ENCODE measurements around the gene HELZ2. TPM values are rescaled to one million over a fixed set of nuclear protein-coding genes. Genes with fewer than 3 reads are reported as not detected.

Gene HELZ2
- total RNA-seq, 1 experiment from 2014 or later, result 27.9 TPM

DNA sequence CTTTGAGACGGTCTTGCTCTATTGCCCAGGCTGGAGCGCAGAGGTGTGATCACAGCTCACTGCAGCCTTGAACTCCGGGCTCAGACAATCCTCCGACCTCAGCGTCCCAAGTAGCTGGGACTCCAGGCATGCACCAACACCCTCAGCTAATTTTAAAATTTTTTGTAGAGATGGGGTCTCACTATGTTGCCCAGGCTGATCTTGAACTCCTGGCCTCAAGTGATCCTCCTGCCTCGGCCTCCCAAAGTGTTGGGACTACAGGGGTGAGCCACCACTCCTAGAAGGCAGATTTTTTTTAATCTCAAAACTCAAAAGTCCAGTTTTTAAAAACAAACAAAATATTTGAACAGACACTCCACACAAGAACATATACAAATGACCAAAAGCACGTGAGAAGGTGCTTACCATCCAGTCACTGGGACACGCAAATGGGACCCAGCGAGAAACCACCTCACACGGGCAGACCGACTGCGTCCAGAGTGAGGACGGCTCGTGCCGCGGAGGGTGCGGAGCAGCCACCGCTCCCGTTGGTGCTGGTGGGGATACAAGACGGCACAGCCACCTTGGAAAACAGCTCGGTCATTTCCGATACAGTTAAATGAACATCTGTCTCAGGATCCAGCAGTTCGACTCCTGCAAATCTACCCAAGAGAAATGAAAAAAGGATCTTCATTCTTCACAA, 8.5 kb upstream of the HELZ2 start:
- peak overlapping the region in 1 of 3 experiments; percentile 58; a peak in 3 of 7 replicates for H3K27ac Mint-ChIP-seq
- Histone ChIP-seq H2BK20ac (ENCODE audit: low read depth, low read length, poor library complexity, severe bottlenecking) (no peak overlapping the region), H2BK120ac (ENCODE audit: low read depth, low read length, poor library complexity, severe bottlenecking) (no peak overlapping the region), H2BK5ac (ENCODE audit: insufficient read length, low read length) (no peak overlapping the region), H3K79me1 (ENCODE audit: insufficient read depth, low read depth, low read length, poor library complexity, severe bottlenecking) (no peaks in the 10 kb centered on the region), H3K23me2 (ENCODE audit: insufficient read length, low read depth, low read length, poor library complexity, severe bottlenecking) (no peaks in the 10 kb centered on the region), H4K91ac (ENCODE audit: insufficient read length, low read depth, low read length) (no peak overlapping the region), H3K14ac (ENCODE audit: insufficient read depth, low read length) (no peak overlapping the region), H4K20me1 (ENCODE audit: control insufficient read depth, insufficient read depth, insufficient read length) (no peaks in the 10 kb centered on the region), H3K56ac (ENCODE audit: insufficient read length, low read depth, low read length) (no peak overlapping the region), H2AFZ (ENCODE audit: low read length) (no peak overlapping the region), H3K23ac (ENCODE audit: insufficient read length, low read depth, low read length) (no peak overlapping the region), H3K27me3 (ENCODE audit: insufficient read depth, low read length) (no peaks in the 10 kb centered on the region), H4K5ac (ENCODE audit: insufficient read length, low read depth, low read length) (no peak overlapping the region), H3K27ac (ENCODE audit: insufficient read length, low read depth, low read length) (no peak overlapping the region), H2BK12ac (ENCODE audit: insufficient read length, low read depth, low read length) (no peak overlapping the region), H3T11ph (ENCODE audit: low read length) (no peak overlapping the region), H3K4me2 (ENCODE audit: insufficient read depth, insufficient read length, low read length) (no peak overlapping the region), H3K9me3 (ENCODE audit: control insufficient read depth, low read depth, low read length) (no peaks in the 10 kb centered on the region), H4K8ac (replicated peaks; ENCODE audit: insufficient read length, low read depth, low read length) (no peak overlapping the region), H3K4ac (ENCODE audit: low read depth, low read length) (no peak overlapping the region), H3K4me1 (ENCODE audit: insufficient read depth, low read length) (no peaks in the 10 kb centered on the region), H3K18ac (ENCODE audit: insufficient read length, low read depth, low read length) (no peak overlapping the region), H3K9ac (ENCODE audit: extremely low read depth, insufficient read length, low read length) (no peak overlapping the region), H3K79me2 (ENCODE audit: insufficient read depth, low read length) (no peaks in the 10 kb centered on the region), H2AK5ac (ENCODE audit: insufficient read length, low read length) (no peak overlapping the region), H2BK15ac (ENCODE audit: low read depth, low read length) (no peak overlapping the region)
- H3K27me3 Mint-ChIP-seq (ENCODE audit: low read depth), result peaks cover 2% of the 10 kb centered on the region; the same call in 1 of the 2 replicates
- no peak for DNase-seq
- TF ChIP-seq, protein P1, sequence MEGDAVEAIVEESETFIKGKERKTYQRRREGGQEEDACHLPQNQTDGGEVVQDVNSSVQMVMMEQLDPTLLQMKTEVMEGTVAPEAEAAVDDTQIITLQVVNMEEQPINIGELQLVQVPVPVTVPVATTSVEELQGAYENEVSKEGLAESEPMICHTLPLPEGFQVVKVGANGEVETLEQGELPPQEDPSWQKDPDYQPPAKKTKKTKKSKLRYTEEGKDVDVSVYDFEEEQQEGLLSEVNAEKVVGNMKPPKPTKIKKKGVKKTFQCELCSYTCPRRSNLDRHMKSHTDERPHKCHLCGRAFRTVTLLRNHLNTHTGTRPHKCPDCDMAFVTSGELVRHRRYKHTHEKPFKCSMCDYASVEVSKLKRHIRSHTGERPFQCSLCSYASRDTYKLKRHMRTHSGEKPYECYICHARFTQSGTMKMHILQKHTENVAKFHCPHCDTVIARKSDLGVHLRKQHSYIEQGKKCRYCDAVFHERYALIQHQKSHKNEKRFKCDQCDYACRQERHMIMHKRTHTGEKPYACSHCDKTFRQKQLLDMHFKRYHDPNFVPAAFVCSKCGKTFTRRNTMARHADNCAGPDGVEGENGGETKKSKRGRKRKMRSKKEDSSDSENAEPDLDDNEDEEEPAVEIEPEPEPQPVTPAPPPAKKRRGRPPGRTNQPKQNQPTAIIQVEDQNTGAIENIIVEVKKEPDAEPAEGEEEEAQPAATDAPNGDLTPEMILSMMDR (conservative IDR thresholded peaks at IDR 0.05), result no peak
- no peak overlapping the region for H3K4me3 Mint-ChIP-seq
- no peaks in the 10 kb centered on the region for H3K9me3 Mint-ChIP-seq
- no CpG with 5 or more reads among the region's 23 CpGs for WGBS (ENCODE audit: extremely low coverage, insufficient read length, low lambda C conversion rate)
- peaks cover 12 to 13% of the 10 kb centered on the region in 2 experiments for H3K4me1 Mint-ChIP-seq
- H3K36me3 Mint-ChIP-seq (ENCODE audit: insufficient read depth in 1 of 3, low read depth in 3 of 3), result no peaks in the 10 kb centered on the region
